ENCODE measurements around the gene DDC. TPM values are rescaled to one million over a fixed set of nuclear protein-coding genes. Genes with fewer than 3 reads are reported as not detected.
"Not testable (repeated sequence)": the region's sequence is repeated elsewhere in the genome, so short reads cannot be mapped to it uniquely, and the experiment has no call there.

DDC gene
- total RNA-seq, 1 donor from 2014 or later: not detected

GRCh38 chr7:50577569-50577968 lies 12.4 kb upstream of the DDC start:
- Mint-ChIP-seq H3K4me3 (ENCODE audit: unreplicated experiment) (no peak overlapping the region), H3K27ac (ENCODE audit: unreplicated experiment) (no peak overlapping the region), H3K27me3 (ENCODE audit: low read depth) (peaks cover 31% of the 10 kb centered on the region), H3K9me3 (ENCODE audit: low read depth) (peaks cover 11% of the 10 kb centered on the region), H3K36me3 (ENCODE audit: low read depth) (peaks cover 2% of the 10 kb centered on the region), H3K4me1 (ENCODE audit: low read depth) (no peaks in the 10 kb centered on the region)
- no peak for TF ChIP-seq CTCF (IDR thresholded peaks at IDR 0.05)
- no peak for DNase-seq (ENCODE audit: low spot score)

- not testable (repeated sequence) for H3K27ac Mint-ChIP-seq (ENCODE audit: unreplicated experiment); DNase-seq (ENCODE audit: low spot score); H3K9me3 Mint-ChIP-seq (ENCODE audit: low read depth); H3K36me3 Mint-ChIP-seq (ENCODE audit: low read depth); H3K4me1 Mint-ChIP-seq (ENCODE audit: low read depth); H3K4me3 Mint-ChIP-seq (ENCODE audit: unreplicated experiment)
- peaks cover 28% of the 10 kb centered on the region for H3K27me3 Mint-ChIP-seq (ENCODE audit: low read depth)
Observed at GRCh38 chr7:50576388-50576787, 11.2 kb upstream of the DDC start.

GRCh38 chr7:50567715-50568261 lies 2.6 kb upstream of the DDC start:
- Mint-ChIP-seq H3K4me3 (ENCODE audit: unreplicated experiment) (no peak overlapping the region), H3K4me1 (ENCODE audit: low read depth) (no peaks in the 10 kb centered on the region), H3K27me3 (ENCODE audit: low read depth) (peaks cover 34% of the 10 kb centered on the region), H3K27ac (ENCODE audit: unreplicated experiment) (no peak overlapping the region), H3K9me3 (ENCODE audit: low read depth) (no peaks in the 10 kb centered on the region), H3K36me3 (ENCODE audit: low read depth) (no peaks in the 10 kb centered on the region)
- no peak for DNase-seq (ENCODE audit: low spot score)
- no peak for TF ChIP-seq CTCF (IDR thresholded peaks at IDR 0.05)

- Mint-ChIP-seq H3K36me3 (ENCODE audit: low read depth) (no peaks in the 10 kb centered on the region), H3K27ac (ENCODE audit: unreplicated experiment) (no peak overlapping the region), H3K4me1 (ENCODE audit: low read depth) (no peaks in the 10 kb centered on the region), H3K4me3 (ENCODE audit: unreplicated experiment) (no peak overlapping the region), H3K27me3 (ENCODE audit: low read depth) (peaks cover 43% of the 10 kb centered on the region), H3K9me3 (ENCODE audit: low read depth) (no peaks in the 10 kb centered on the region)
- no peak for DNase-seq (ENCODE audit: low spot score)
- no peak for TF ChIP-seq CTCF (IDR thresholded peaks at IDR 0.05)
Observed at GRCh38 chr7:50565977-50566376, 772 bp upstream of the DDC start.

- Mint-ChIP-seq H3K27ac (ENCODE audit: unreplicated experiment) (no peak overlapping the region), H3K27me3 (ENCODE audit: low read depth) (peaks cover 47% of the 10 kb centered on the region), H3K36me3 (ENCODE audit: low read depth) (no peaks in the 10 kb centered on the region), H3K9me3 (ENCODE audit: low read depth) (no peaks in the 10 kb centered on the region), H3K4me3 (ENCODE audit: unreplicated experiment) (no peak overlapping the region), H3K4me1 (ENCODE audit: low read depth) (no peaks in the 10 kb centered on the region)
- no peak for TF ChIP-seq CTCF (IDR thresholded peaks at IDR 0.05)
- DNase-seq (ENCODE audit: low spot score): no peak
Observed at GRCh38 chr7:50565559-50565916, 333 bp upstream of the DDC start.

GRCh38 chr7:50564171-50564570 lies 1.0 kb downstream of the DDC start:
- Mint-ChIP-seq H3K36me3 (ENCODE audit: low read depth) (no peaks in the 10 kb centered on the region), H3K27ac (ENCODE audit: unreplicated experiment) (no peak overlapping the region), H3K27me3 (ENCODE audit: low read depth) (peaks cover 45% of the 10 kb centered on the region), H3K4me3 (ENCODE audit: unreplicated experiment) (no peak overlapping the region), H3K9me3 (ENCODE audit: low read depth) (no peaks in the 10 kb centered on the region), H3K4me1 (ENCODE audit: low read depth) (no peaks in the 10 kb centered on the region)
- TF ChIP-seq CTCF (IDR thresholded peaks at IDR 0.05): no peak
- no peak for DNase-seq (ENCODE audit: low spot score)
